ENCODE data around the gene STUB1.

Gene STUB1

DNA sequence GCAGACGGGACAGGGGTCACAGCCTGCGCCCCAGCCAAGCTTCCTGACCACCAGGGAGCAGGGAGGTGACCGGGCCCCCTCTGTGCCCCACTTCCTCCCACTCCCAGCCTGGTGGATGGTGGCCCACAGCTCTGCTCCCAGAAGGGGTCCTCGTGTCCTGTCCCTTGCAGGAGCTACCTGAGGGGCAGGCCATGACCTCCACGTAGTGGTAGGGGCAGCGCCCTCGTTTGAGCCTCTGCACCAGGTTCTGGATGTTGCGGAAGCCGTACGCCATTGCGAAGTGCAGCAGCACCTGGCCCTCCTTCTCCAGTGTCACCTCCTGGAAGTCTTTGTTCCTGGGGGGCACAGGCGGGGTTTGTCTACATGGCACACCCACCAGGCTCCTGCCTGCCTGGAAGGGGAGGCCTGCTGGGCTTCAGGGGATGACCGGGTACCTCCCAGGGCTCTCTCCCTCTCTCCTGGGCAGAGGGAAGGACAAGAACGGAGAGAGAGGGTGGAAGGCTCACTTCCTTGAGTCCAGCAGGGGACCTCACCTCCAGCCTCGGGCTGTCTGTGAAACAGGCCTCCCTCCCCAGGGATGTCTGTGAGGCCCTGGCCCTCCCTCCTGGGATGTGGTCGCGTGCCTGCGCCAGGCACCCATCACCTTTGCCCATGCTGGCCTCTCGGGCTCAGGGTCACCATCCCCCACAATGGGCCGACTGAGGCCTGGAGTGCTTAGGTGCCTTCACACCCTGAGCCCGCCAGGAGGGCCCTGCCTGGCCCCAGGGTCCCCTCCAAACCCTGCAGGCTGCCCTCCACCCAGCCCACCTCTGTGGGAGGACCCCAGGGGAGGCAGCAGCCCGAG lies 50.7 kb downstream of the STUB1 start:
- Mint-ChIP-seq H3K36me3 (ENCODE audit: low read depth) (peaks cover 9% of the 10 kb centered on the region), H3K4me3 (no peak overlapping the region), H3K4me1 (ENCODE audit: low read depth) (peaks cover 7% of the 10 kb centered on the region), H3K27ac (no peak overlapping the region), H3K9me3 (no peaks in the 10 kb centered on the region), H3K27me3 (no peaks in the 10 kb centered on the region)

DNA sequence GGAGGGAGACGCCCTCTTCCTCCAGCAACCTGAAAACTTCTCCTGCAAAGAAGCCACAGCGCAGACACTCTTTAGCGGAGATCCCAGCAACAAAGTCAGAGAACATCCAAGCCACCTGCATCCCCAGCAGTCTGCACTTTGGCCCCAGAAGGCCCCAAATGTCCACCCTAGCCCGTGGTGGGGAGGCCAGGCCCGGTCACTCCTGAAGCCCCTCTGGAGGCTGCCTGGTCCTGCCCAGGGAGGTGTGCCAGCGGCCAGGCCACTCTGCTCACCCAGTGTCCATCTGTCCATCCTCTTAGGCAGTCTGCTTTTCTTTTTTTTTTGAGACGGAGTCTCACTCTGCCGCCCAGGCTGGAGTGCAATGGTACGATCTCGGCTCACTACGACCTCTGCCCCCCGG lies 52.1 kb downstream of the STUB1 start:
- peaks cover 15% of the 10 kb centered on the region for H3K4me1 Mint-ChIP-seq (ENCODE audit: low read depth)
- peaks cover 13% of the 10 kb centered on the region for H3K36me3 Mint-ChIP-seq (ENCODE audit: low read depth)
- no peak overlapping the region for H3K27ac Mint-ChIP-seq
- no peak overlapping the region for H3K4me3 Mint-ChIP-seq
- no peaks in the 10 kb centered on the region for H3K27me3 Mint-ChIP-seq
- no peaks in the 10 kb centered on the region for H3K9me3 Mint-ChIP-seq
